ENCODE results near the gene ZFP36L1. TPM values are rescaled to one million over a fixed set of nuclear protein-coding genes. Genes with fewer than 3 reads are reported as not detected.

Gene ZFP36L1
- total RNA-seq, 4 donors from 2014 or later: 170 to 564 (median 315) TPM

GRCh38 chr14:68801631-68802030, 8.8 kb upstream of the ZFP36L1 start:
- Histone ChIP-seq H3K36me3 (no peaks in the 10 kb centered on the region), H3K4me3 (no peak overlapping the region), H3K9me3 (no peaks in the 10 kb centered on the region), H3K27ac (no peak overlapping the region), H3K4me1 (peaks cover 0 to 4% of the 10 kb centered on the region in 2 donors), H3K27me3 (no peaks in the 10 kb centered on the region)
- TF ChIP-seq, protein P1, sequence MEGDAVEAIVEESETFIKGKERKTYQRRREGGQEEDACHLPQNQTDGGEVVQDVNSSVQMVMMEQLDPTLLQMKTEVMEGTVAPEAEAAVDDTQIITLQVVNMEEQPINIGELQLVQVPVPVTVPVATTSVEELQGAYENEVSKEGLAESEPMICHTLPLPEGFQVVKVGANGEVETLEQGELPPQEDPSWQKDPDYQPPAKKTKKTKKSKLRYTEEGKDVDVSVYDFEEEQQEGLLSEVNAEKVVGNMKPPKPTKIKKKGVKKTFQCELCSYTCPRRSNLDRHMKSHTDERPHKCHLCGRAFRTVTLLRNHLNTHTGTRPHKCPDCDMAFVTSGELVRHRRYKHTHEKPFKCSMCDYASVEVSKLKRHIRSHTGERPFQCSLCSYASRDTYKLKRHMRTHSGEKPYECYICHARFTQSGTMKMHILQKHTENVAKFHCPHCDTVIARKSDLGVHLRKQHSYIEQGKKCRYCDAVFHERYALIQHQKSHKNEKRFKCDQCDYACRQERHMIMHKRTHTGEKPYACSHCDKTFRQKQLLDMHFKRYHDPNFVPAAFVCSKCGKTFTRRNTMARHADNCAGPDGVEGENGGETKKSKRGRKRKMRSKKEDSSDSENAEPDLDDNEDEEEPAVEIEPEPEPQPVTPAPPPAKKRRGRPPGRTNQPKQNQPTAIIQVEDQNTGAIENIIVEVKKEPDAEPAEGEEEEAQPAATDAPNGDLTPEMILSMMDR (IDR thresholded peaks at IDR 0.05): no peak
- TF ChIP-seq POLR2A (IDR thresholded peaks at IDR 0.05): no peak
- no peak for DNase-seq
- intact Hi-C loops (cut with DNase I; ENCODE audit: low total_unique reads): no loop called here

DNA sequence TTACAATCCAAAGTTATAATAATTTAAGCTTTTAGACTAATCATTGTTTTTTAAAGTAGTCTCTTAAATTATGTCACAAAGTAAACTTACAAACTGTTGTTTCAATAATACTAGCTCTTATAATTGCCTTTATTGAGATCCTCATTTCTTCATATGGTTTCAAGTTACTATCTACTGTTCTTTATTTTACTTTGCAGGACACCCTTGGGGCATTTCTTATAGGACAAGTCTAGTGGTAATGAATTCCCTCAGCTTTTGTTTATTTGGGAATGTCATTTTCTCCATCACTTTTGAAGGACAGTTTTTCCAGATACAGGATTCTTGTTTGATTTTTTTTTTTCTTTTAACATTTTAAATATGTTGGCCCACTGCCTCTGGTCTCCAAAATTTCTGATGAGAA, 8.1 kb upstream of the ZFP36L1 start:
- no peak overlapping the region for H3K4me3 ChIP-seq
- H3K9me3 ChIP-seq: no peaks in the 10 kb centered on the region
- no peaks in the 10 kb centered on the region for H3K4me1 ChIP-seq
- H3K27me3 ChIP-seq: no peaks in the 10 kb centered on the region
- DNase-seq: no peak
- intact Hi-C loops (cut with DNase I; ENCODE audit: low total_unique reads): no loop called here
- no peak for TF ChIP-seq POLR2A (IDR thresholded peaks at IDR 0.05)
- TF ChIP-seq, protein P1 (IDR thresholded peaks at IDR 0.05): no peak
- no peaks in the 10 kb centered on the region for H3K36me3 ChIP-seq
- H3K27ac ChIP-seq: no peak overlapping the region

DNA sequence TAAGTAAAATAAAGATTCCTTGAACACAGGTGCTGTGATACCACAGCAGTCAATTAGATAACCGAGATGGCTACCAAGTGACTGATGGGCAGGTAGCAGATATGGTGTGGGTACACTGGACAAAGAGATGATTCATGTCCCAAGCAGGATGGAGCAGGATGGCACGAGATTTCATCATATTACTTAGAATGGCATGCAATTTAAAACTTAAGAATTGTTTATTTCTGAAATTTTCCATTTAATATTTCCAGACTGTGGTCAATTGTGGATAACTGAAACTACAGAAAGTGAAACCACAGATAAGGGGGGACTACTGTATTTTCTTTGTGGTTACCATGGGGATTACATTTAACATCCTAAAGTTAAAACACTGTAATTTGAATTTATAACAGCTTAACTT, 7.5 kb upstream of the ZFP36L1 start:
- no peak overlapping the region for H3K4me3 ChIP-seq
- no peaks in the 10 kb centered on the region for H3K9me3 ChIP-seq
- intact Hi-C loops (cut with DNase I; ENCODE audit: low total_unique reads): no loop called here
- H3K36me3 ChIP-seq: no peaks in the 10 kb centered on the region
- no peak overlapping the region for H3K27ac ChIP-seq
- TF ChIP-seq, protein P1 (IDR thresholded peaks at IDR 0.05): no peak
- TF ChIP-seq POLR2A (IDR thresholded peaks at IDR 0.05): no peak
- H3K27me3 ChIP-seq: no peaks in the 10 kb centered on the region
- DNase-seq: no peak
- H3K4me1 ChIP-seq: no peaks in the 10 kb centered on the region

DNA sequence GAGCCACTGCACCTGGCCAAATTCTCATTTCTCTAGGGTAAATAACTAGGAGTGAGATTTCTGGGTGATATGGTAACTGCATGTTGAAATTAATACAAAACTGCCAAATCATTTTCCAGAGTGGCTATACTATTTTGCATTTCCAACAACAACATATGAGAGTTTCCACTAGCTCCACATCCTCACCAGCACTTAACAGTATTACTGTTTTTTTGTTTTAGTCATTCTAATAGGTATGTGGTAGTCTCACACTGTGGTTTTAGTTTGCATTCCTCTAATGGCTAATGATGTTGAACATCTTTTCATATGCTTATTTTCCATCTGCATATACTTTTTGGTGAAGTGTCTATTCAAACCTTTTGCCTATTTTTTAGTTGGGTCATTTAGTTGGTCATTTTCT, 5.8 kb upstream of the ZFP36L1 start:
- H3K36me3 ChIP-seq: no peaks in the 10 kb centered on the region
- H3K4me3 ChIP-seq: no peak overlapping the region
- no peak for DNase-seq
- no peaks in the 10 kb centered on the region for H3K9me3 ChIP-seq
- H3K4me1 ChIP-seq: no peaks in the 10 kb centered on the region
- no peak overlapping the region for H3K27ac ChIP-seq
- TF ChIP-seq, protein P1 (IDR thresholded peaks at IDR 0.05): no peak
- no peak for TF ChIP-seq POLR2A (IDR thresholded peaks at IDR 0.05)
- no peaks in the 10 kb centered on the region for H3K27me3 ChIP-seq
- intact Hi-C loops (cut with DNase I; ENCODE audit: low total_unique reads): no loop called here

- no peaks in the 10 kb centered on the region for H3K9me3 ChIP-seq
- TF ChIP-seq, protein P1 (IDR thresholded peaks at IDR 0.05): no peak
- no peak for TF ChIP-seq POLR2A (IDR thresholded peaks at IDR 0.05)
- no peaks in the 10 kb centered on the region for H3K4me1 ChIP-seq
- no peaks in the 10 kb centered on the region for H3K36me3 ChIP-seq
- peak overlapping the region; percentile 96 to 99 for H3K27ac ChIP-seq
- no peak overlapping the region for H3K4me3 ChIP-seq
- no peaks in the 10 kb centered on the region for H3K27me3 ChIP-seq
- DNase-seq: peak in 1 of 2 donors; percentile 27
- intact Hi-C loops (cut with DNase I; ENCODE audit: low total_unique reads): no loop called here
These were observed 4.3 kb upstream of the ZFP36L1 start for GRCh38 chr14:68797121-68797670.
